ENCODE results near the gene GOLGA5.

The GOLGA5 gene

DNA sequence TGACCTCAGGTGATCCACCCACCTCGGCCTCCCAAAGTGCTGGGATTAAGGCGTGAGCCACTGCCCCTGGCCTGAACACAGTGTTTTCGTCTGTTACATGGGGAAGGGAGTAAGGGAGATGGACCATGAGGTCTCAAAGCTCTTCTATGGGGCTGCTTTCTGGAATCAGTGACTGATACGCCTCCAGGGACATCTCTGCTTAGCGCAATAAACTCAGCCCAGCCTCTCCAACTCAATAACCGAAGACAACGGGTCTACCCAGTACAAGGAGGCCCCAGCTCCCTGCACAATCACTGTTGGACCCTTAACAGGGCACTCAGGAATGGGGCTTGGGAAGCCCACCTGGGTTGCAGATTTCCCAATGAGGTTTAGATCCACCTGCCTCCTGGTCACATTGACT lies 86.2 kb downstream of the GOLGA5 start:
- no peak for DNase-seq (ENCODE audit: low read depth)

DNA sequence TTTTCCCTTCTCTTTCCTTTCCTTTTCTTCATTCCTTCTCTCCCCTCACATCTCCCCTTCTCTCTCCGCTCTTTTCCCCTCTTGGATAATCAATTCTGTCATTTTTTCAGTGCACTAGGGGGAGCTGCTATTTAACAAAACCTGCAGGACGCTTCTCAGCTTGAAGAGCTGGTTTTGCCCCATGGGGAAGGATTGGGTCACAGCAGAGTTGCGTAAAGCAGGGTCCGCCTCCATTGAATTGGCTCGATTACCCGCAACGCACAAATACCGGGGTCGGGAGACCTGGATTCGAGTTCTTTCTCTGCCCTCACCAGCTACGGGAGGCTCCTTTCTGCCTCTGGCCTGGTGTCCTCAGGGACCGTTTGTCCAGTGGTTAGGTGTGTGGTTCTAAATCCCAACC lies 86.7 kb downstream of the GOLGA5 start:
- peak; percentile 8 for DNase-seq (ENCODE audit: low read depth)

- no peak for DNase-seq (ENCODE audit: low read depth)
These were observed 89.0 kb downstream of the GOLGA5 start for GRCh38 chr14:92883066-92883465.

- no peak for DNase-seq (ENCODE audit: low read depth)
These were observed 90.3 kb downstream of the GOLGA5 start for GRCh38 chr14:92884410-92884809.

DNA sequence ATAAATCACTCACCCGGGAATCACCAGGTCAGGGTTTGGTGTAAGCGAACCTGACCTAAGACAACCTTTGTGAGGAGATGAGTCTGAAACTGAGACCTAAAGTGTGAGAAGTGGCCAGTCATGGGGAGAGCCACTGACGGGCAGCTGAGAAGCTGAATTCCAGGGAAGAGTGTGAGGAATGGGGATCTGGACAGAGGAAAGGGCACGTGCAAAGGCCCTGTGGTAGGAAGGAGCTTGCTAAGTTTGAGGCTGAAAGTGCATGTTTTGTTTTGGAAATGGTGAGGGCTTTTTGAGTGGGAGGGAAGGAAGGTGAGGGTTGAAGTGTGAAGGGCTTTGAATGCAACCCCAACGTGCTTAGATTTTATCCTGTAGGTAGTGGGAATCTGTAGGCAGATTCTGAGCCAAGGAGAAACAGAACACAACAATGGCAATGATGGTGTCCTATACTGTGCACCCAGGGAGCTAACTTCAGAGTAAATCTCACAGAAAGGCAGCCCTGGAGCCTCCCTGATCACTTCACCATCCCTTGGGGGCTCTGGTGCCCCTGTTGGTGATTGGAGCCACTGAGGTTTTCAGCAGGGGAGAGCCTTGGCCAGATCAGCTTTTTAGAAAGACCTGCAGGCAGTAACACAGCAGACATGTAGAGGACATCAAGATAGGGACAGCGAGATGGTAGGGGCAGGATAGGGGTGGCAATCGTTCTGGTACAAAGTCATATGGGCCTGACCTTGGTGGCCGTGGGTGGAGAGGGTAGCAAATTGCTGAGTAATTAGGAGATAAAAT lies 91.4 kb downstream of the GOLGA5 start:
- DNase-seq (ENCODE audit: low read depth), result no peak

DNA sequence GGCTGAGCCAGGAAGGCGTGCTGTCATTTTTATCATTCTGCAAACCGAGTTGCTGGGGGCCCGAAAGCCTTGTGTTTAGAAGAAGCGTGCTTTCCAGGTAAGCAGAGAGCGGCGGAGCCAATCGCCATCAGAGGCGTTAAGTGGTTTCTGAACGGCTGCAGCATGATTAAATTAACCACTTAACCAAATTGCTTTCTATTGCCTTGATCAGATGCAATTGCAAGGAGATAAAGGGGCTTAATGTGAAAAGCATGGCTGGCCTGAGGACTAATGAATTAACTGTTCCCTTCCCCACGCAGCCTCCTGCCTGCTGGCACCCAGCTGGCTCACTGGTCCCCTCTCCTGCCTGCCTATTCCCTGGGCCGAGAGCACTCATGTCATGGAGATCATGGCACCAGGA lies 92.2 kb downstream of the GOLGA5 start:
- DNase-seq (ENCODE audit: low read depth), result no peak

DNA sequence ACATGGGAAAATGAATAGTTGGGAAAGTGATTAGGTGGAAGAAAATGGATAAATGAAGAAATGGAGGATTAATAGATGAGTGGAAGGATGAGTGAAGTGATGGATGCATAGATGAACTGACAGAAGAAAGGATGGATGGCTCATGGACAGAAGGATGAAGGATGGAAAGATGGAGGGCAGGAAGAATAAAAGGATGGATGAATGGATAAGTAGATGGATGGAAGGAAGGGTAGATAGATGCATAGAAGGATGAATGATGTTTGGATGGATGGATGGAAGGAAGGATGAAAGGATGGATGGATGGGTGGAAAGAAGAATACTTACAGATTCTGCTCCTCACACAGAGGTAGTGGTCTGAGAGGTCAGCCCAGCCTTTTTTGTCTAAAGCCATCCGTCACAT lies 93.1 kb downstream of the GOLGA5 start:
- no peak for DNase-seq (ENCODE audit: low read depth)

- DNase-seq (ENCODE audit: low read depth), result no peak
These were observed 94.8 kb downstream of the GOLGA5 start for GRCh38 chr14:92888896-92889295.

Measured in GM04503 (cell line).